ENCODE data around the gene WWTR1.

WWTR1 gene

GRCh38 chr3:149657926-149658743 lies at the start of gene WWTR1:
Gene WWTR1 (minus strand): TSS chr3:149658025. CDS start chr3:149657306, 719 bp downstream.
- peaks cover 37% of the 10 kb centered on the region for H3K27me3 Mint-ChIP-seq
- H3K36me3 Mint-ChIP-seq, result no peaks in the 10 kb centered on the region
- no peaks in the 10 kb centered on the region for H3K9me3 Mint-ChIP-seq
- H3K27ac Mint-ChIP-seq, result no peak within 1 kb of the TSS
- H3K4me1 Mint-ChIP-seq, result peaks cover 10% of the 10 kb centered on the region
- peak within 1 kb of the TSS; percentile 78 for H3K4me3 Mint-ChIP-seq

- no peaks in the 10 kb centered on the region for H3K27me3 Mint-ChIP-seq
- no peaks in the 10 kb centered on the region for H3K4me1 Mint-ChIP-seq
- no peaks in the 10 kb centered on the region for H3K9me3 Mint-ChIP-seq
- H3K4me3 Mint-ChIP-seq, result no peak overlapping the region
- H3K36me3 Mint-ChIP-seq, result no peaks in the 10 kb centered on the region
- H3K27ac Mint-ChIP-seq, result no peak overlapping the region
Observed at GRCh38 chr3:149706905-149707304, 49.1 kb upstream of the WWTR1 start.

GRCh38 chr3:149705416-149705815 lies 47.6 kb upstream of the WWTR1 start:
- Mint-ChIP-seq H3K4me3 (no peak overlapping the region), H3K27ac (no peak overlapping the region), H3K9me3 (no peaks in the 10 kb centered on the region), H3K4me1 (no peaks in the 10 kb centered on the region), H3K27me3 (no peaks in the 10 kb centered on the region), H3K36me3 (no peaks in the 10 kb centered on the region)

- Mint-ChIP-seq H3K9me3 (peaks cover 5% of the 10 kb centered on the region), H3K4me3 (no peak overlapping the region), H3K36me3 (peaks cover 2% of the 10 kb centered on the region), H3K27ac (no peak overlapping the region), H3K4me1 (no peaks in the 10 kb centered on the region), H3K27me3 (no peaks in the 10 kb centered on the region)
Observed at GRCh38 chr3:149703466-149703865, 45.6 kb upstream of the WWTR1 start.

- Mint-ChIP-seq H3K27ac (no peak overlapping the region), H3K4me1 (no peaks in the 10 kb centered on the region), H3K9me3 (peaks cover 5% of the 10 kb centered on the region), H3K36me3 (peaks cover 2% of the 10 kb centered on the region), H3K27me3 (no peaks in the 10 kb centered on the region), H3K4me3 (no peak overlapping the region)
Observed at GRCh38 chr3:149702691-149703441, 45.0 kb upstream of the WWTR1 start.

- H3K4me1 Mint-ChIP-seq, result no peaks in the 10 kb centered on the region
Observed at GRCh38 chr3:149701977-149702350, 44.1 kb upstream of the WWTR1 start.

GRCh38 chr3:149701206-149701976 lies 43.6 kb upstream of the WWTR1 start:
- Mint-ChIP-seq H3K9me3 (peaks cover 13% of the 10 kb centered on the region), H3K36me3 (peaks cover 2% of the 10 kb centered on the region), H3K27ac (peak overlapping the region; percentile 18), H3K27me3 (no peaks in the 10 kb centered on the region), H3K4me3 (no peak overlapping the region), H3K4me1 (no peaks in the 10 kb centered on the region)

More at GRCh38 chr3:149701977-149702350, 44.1 kb upstream of the WWTR1 start:
- Mint-ChIP-seq H3K4me3 (no peak overlapping the region), H3K27ac (no peak overlapping the region), H3K9me3 (peaks cover 7% of the 10 kb centered on the region), H3K36me3 (peaks cover 2% of the 10 kb centered on the region), H3K27me3 (no peaks in the 10 kb centered on the region)

- Mint-ChIP-seq H3K9me3 (peaks cover 5% of the 10 kb centered on the region), H3K4me3 (no peak overlapping the region), H3K27ac (no peak overlapping the region), H3K36me3 (peaks cover 4% of the 10 kb centered on the region), H3K4me1 (no peaks in the 10 kb centered on the region), H3K27me3 (peaks cover 8% of the 10 kb centered on the region)
Observed at GRCh38 chr3:149688122-149688757, 30.4 kb upstream of the WWTR1 start.

- Mint-ChIP-seq H3K36me3 (peaks cover 4% of the 10 kb centered on the region), H3K4me3 (no peak overlapping the region), H3K4me1 (no peaks in the 10 kb centered on the region), H3K9me3 (peaks cover 5% of the 10 kb centered on the region), H3K27ac (no peak overlapping the region), H3K27me3 (peaks cover 7% of the 10 kb centered on the region)
Observed at GRCh38 chr3:149686996-149687395, 29.2 kb upstream of the WWTR1 start.

- no peaks in the 10 kb centered on the region for H3K9me3 Mint-ChIP-seq
- H3K4me3 Mint-ChIP-seq, result no peak overlapping the region
- no peak overlapping the region for H3K27ac Mint-ChIP-seq
- peaks cover 5% of the 10 kb centered on the region for H3K27me3 Mint-ChIP-seq
- H3K36me3 Mint-ChIP-seq, result no peaks in the 10 kb centered on the region
- H3K4me1 Mint-ChIP-seq, result no peaks in the 10 kb centered on the region
Observed at GRCh38 chr3:149678351-149678950, 20.6 kb upstream of the WWTR1 start.

- H3K9me3 Mint-ChIP-seq, result no peaks in the 10 kb centered on the region
Observed at GRCh38 chr3:149673393-149673792, 15.6 kb upstream of the WWTR1 start.

GRCh38 chr3:149670742-149671492 lies 13.1 kb upstream of the WWTR1 start:
- Mint-ChIP-seq H3K4me3 (no peak overlapping the region), H3K27me3 (peaks cover 8% of the 10 kb centered on the region), H3K4me1 (no peaks in the 10 kb centered on the region), H3K27ac (no peak overlapping the region), H3K9me3 (no peaks in the 10 kb centered on the region), H3K36me3 (no peaks in the 10 kb centered on the region)

More at GRCh38 chr3:149673393-149673792, 15.6 kb upstream of the WWTR1 start:
- no peaks in the 10 kb centered on the region for H3K36me3 Mint-ChIP-seq
- peaks cover 5% of the 10 kb centered on the region for H3K27me3 Mint-ChIP-seq
- no peak overlapping the region for H3K27ac Mint-ChIP-seq
- no peak overlapping the region for H3K4me3 Mint-ChIP-seq
- no peaks in the 10 kb centered on the region for H3K4me1 Mint-ChIP-seq

GRCh38 chr3:149667576-149667975 lies 9.8 kb upstream of the WWTR1 start:
- Mint-ChIP-seq H3K27me3 (peaks cover 12% of the 10 kb centered on the region), H3K4me3 (no peak overlapping the region), H3K27ac (no peak overlapping the region), H3K4me1 (no peaks in the 10 kb centered on the region), H3K36me3 (no peaks in the 10 kb centered on the region), H3K9me3 (no peaks in the 10 kb centered on the region)

GRCh38 chr3:149663966-149664365 lies 6.1 kb upstream of the WWTR1 start:
- Mint-ChIP-seq H3K27ac (no peak overlapping the region), H3K36me3 (no peaks in the 10 kb centered on the region), H3K4me1 (no peaks in the 10 kb centered on the region), H3K4me3 (no peak overlapping the region), H3K9me3 (no peaks in the 10 kb centered on the region), H3K27me3 (peaks cover 21% of the 10 kb centered on the region)
